Panc1 (cell line): Measurements from ENCODE around the gene TKT. TPM values are rescaled to one million over a fixed set of nuclear protein-coding genes. Genes with fewer than 3 reads are reported as not detected.

ENCODE experiments used
- ATAC-seq: fragments of 200-7000 bp; cut with Tn5 transposase; 2 replicates; pipeline ENCODE4 v1.9.1; 2020; ENCODE audit warnings: mild to moderate bottlenecking, moderate library complexity
- BruUV-seq: library from RNA; stranded (reverse); fragments of 400-500 nt; replicated peaks from 2 replicates; lab custom pipeline; 2021; lab: Mats Ljungman, UMichigan
- CTCF ChIA-PET: fragments of 300-600 bp; sonication (Branson Sonifier 250); formaldehyde crosslinking; loops from one replicate; lab custom pipeline; 2022; ENCODE audit warnings: antibody characterized with exemption; lab: Charles Lee
- POLR2A ChIA-PET: fragments of 300-600 bp; sonication (Branson Sonifier 250); formaldehyde crosslinking; loops from one replicate; lab custom pipeline; 2022; ENCODE audit warnings: antibody characterized with exemption; lab: Charles Lee
- DNase-seq: peaks from one replicate; pipeline ENCODE4 v3.0.0-alpha.2; 2010; ENCODE audit warnings: low read depth, low spot score
- H3K27ac ChIP-seq: 2 replicates; pipeline ENCODE4 v1.5.1; 2011; ENCODE audit warnings: mild to moderate bottlenecking, low read length, inconsistent platforms
- H3K27me3 ChIP-seq: fragments of 200-500 bp; sonication (Bioruptor generic); 2 replicates; pipeline ENCODE4 v1.6.0; 2014; ENCODE audit warnings: low read length, inconsistent platforms; ENCODE audit not compliant: control insufficient read depth, insufficient read depth
- H3K36me3 ChIP-seq: fragments of 200-500 bp; sonication (Bioruptor generic); 2 replicates; pipeline ENCODE4 v1.5.1; 2014; ENCODE audit warnings: inconsistent platforms, mild to moderate bottlenecking, low read length, moderate library complexity; ENCODE audit not compliant: control insufficient read depth, insufficient read depth
- H3K4me1 ChIP-seq: 2 replicates; pipeline ENCODE4 v1.5.1; 2011; ENCODE audit warnings: inconsistent platforms, mild to moderate bottlenecking, low read length, moderate library complexity; ENCODE audit not compliant: control insufficient read depth, insufficient read depth
- H3K4me3 ChIP-seq, 2 experiments: 2 replicates each; pipeline ENCODE4 v1.5.1; 2011 to 2012; ENCODE audit warnings: low read depth in 2 of 2, low read length in 2 of 2, mild to moderate bottlenecking in 2 of 2, inconsistent platforms in 1 of 2, moderate library complexity in 1 of 2
- H3K9me3 ChIP-seq: fragments of 200-500 bp; sonication (Bioruptor generic); 2 replicates; pipeline ENCODE4 v1.5.1; 2014; ENCODE audit warnings: low read depth, mild to moderate bottlenecking, inconsistent platforms, low read length, moderate library complexity; ENCODE audit not compliant: control insufficient read depth, insufficient read depth
- POLR2AphosphoS5 ChIP-seq: IDR thresholded peaks from 2 replicates; pipeline ENCODE4 v1.6.1; 2012; ENCODE audit warnings: mild to moderate bottlenecking, low read depth, low read length, moderate library complexity
- SIN3A ChIP-seq: IDR thresholded peaks from 2 replicates; pipeline ENCODE4 v1.6.1; 2012; ENCODE audit warnings: low read depth, mild to moderate bottlenecking, low read length, moderate library complexity, borderline replicate concordance; ENCODE audit not compliant: insufficient read depth
- TCF7L2 ChIP-seq: IDR thresholded peaks from 2 replicates; pipeline ENCODE4 v1.6.1; 2011; ENCODE audit warnings: mild to moderate bottlenecking, low read depth, low read length, inconsistent platforms
- in situ Hi-C: cut with HindIII; loops from 2 replicates; pipeline ENCODE4 v1.10.0; 2016; ENCODE audit warnings: low sequenced_read_pairs, low pct_unique_long_range_greater_than_20kb
- intact Hi-C: fragments of 100-400 bp; cut with micrococcal nuclease; formaldehyde crosslinking; loops from one replicate; pipeline ENCODE4 v1.10.0; 2022; ENCODE audit not compliant: unreplicated experiment
- total RNA-seq: library from RNA; stranded (reverse); gene quantifications from one replicate; pipeline ENCODE4 v1.2.1, GENCODE V29; 2021; ENCODE audit not compliant: unreplicated experiment
- TF ChIP-seq, protein P1 (sequence below): fragments of 450-650 bp; IDR thresholded peaks from 2 replicates; pipeline ENCODE4 v1.5.1; 2017; ENCODE audit warnings: mild to moderate bottlenecking
- TF ChIP-seq, protein P2 (sequence below), 2 experiments: IDR thresholded peaks; 2 replicates each; pipeline ENCODE4 v1.6.1; 2011 to 2012; ENCODE audit warnings: low read depth in 2 of 2, control low read depth in 1 of 2, low read length in 1 of 2, mild to moderate bottlenecking in 1 of 2, moderate library complexity in 1 of 2; ENCODE audit not compliant: insufficient read depth in 1 of 2

The TKT gene
- total RNA-seq, 1 experiment from 2014 or later, result 338 TPM

DNA sequence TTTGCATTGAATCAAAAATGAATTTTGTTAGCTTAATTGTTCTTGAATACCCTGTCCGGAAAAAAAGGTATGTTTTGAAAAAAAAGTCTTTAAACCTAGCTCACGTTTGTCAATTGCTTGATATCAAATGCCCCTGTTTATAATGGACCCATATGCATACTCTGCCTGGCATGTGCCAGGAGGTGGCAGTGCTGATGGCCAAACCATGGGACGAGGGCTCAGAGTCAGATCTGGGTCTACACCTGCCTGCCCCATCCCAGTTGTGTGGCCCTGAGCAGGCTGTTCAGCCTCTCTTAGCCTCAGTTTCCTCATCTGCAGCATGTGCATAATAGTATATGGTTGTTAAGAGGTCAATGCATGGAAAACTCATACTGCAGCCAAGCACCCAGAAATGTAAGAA, 56.0 kb downstream of the TKT start:
- CTCF ChIA-PET, result interaction anchor here (0.6 kb wide), 1 partner anchor 39 kb away, joined by 3 read pairs; no protein-coding TSS in a partner anchor
- BruUV-seq, result no TSS peak
- ATAC-seq, result no peak
- POLR2A ChIA-PET, result no interaction called here
- Histone ChIP-seq H3K9me3 (no peaks in the 10 kb centered on the region), H3K36me3 (no peaks in the 10 kb centered on the region), H3K27ac (no peak overlapping the region), H3K4me1 (peaks cover 3% of the 10 kb centered on the region; the same call in 1 of the 2 replicates), H3K27me3 (no peaks in the 10 kb centered on the region), H3K4me3 (no peak overlapping the region)
- intact Hi-C loops, result no loop called here
- in situ Hi-C loops, result no loop called here
- no peak for TF ChIP-seq TCF7L2
- no peak for TF ChIP-seq SIN3A
- TF ChIP-seq POLR2AphosphoS5, result no peak
- TF ChIP-seq, protein P1, sequence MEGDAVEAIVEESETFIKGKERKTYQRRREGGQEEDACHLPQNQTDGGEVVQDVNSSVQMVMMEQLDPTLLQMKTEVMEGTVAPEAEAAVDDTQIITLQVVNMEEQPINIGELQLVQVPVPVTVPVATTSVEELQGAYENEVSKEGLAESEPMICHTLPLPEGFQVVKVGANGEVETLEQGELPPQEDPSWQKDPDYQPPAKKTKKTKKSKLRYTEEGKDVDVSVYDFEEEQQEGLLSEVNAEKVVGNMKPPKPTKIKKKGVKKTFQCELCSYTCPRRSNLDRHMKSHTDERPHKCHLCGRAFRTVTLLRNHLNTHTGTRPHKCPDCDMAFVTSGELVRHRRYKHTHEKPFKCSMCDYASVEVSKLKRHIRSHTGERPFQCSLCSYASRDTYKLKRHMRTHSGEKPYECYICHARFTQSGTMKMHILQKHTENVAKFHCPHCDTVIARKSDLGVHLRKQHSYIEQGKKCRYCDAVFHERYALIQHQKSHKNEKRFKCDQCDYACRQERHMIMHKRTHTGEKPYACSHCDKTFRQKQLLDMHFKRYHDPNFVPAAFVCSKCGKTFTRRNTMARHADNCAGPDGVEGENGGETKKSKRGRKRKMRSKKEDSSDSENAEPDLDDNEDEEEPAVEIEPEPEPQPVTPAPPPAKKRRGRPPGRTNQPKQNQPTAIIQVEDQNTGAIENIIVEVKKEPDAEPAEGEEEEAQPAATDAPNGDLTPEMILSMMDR, result no peak; the same call in 1 of the 2 replicates
- TF ChIP-seq, protein P2, sequence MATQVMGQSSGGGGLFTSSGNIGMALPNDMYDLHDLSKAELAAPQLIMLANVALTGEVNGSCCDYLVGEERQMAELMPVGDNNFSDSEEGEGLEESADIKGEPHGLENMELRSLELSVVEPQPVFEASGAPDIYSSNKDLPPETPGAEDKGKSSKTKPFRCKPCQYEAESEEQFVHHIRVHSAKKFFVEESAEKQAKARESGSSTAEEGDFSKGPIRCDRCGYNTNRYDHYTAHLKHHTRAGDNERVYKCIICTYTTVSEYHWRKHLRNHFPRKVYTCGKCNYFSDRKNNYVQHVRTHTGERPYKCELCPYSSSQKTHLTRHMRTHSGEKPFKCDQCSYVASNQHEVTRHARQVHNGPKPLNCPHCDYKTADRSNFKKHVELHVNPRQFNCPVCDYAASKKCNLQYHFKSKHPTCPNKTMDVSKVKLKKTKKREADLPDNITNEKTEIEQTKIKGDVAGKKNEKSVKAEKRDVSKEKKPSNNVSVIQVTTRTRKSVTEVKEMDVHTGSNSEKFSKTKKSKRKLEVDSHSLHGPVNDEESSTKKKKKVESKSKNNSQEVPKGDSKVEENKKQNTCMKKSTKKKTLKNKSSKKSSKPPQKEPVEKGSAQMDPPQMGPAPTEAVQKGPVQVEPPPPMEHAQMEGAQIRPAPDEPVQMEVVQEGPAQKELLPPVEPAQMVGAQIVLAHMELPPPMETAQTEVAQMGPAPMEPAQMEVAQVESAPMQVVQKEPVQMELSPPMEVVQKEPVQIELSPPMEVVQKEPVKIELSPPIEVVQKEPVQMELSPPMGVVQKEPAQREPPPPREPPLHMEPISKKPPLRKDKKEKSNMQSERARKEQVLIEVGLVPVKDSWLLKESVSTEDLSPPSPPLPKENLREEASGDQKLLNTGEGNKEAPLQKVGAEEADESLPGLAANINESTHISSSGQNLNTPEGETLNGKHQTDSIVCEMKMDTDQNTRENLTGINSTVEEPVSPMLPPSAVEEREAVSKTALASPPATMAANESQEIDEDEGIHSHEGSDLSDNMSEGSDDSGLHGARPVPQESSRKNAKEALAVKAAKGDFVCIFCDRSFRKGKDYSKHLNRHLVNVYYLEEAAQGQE (IDR thresholded peaks at IDR 0.05; ENCODE audit: insufficient read depth in 1 of 2, low read depth in 2 of 2, low read length in 1 of 2), result no peak
- DNase-seq, result no peak

DNA sequence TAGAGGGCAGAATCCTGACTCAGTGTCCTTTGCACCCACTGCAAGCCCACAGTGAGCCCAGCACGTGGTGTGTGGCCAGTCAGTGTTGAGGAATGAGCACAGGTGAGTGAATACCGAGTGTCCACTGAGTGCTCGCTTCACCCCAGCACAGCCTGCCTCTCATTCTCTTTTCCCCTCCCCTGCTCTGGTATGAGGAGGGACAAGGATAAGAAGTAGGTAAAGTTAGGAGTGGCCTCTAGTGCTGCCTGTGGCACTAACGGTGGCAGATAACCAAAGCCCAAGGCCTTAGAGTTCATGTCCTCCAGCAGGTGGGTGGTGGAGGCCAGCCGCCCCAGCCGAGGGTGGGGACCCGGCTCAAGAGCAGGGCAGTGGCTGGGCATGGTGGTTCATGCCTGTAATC, 56.8 kb downstream of the TKT start:
- intact Hi-C loops, result no loop called here
- in situ Hi-C loops, result no loop called here
- H3K27me3 ChIP-seq, result no peaks in the 10 kb centered on the region
- POLR2A ChIA-PET, result no interaction called here
- H3K36me3 ChIP-seq, result no peaks in the 10 kb centered on the region
- DNase-seq (no peak), ATAC-seq (no peak)
- H3K4me3 ChIP-seq, result no peak overlapping the region
- no TSS peak for BruUV-seq
- CTCF ChIA-PET, result no interaction called here
- H3K9me3 ChIP-seq, result no peaks in the 10 kb centered on the region
- H3K27ac ChIP-seq, result no peak overlapping the region
- TF ChIP-seq, protein P1, result no peak
- no peak for TF ChIP-seq TCF7L2
- TF ChIP-seq, protein P2 (IDR thresholded peaks at IDR 0.05; ENCODE audit: insufficient read depth in 1 of 2, low read depth in 2 of 2, low read length in 1 of 2), result no peak
- no peak for TF ChIP-seq SIN3A
- TF ChIP-seq POLR2AphosphoS5, result no peak
- peaks cover 3% of the 10 kb centered on the region; the same call in 1 of the 2 replicates for H3K4me1 ChIP-seq
